ENCODE measurements around the gene EXOC3.

- TF ChIP-seq, protein P1, sequence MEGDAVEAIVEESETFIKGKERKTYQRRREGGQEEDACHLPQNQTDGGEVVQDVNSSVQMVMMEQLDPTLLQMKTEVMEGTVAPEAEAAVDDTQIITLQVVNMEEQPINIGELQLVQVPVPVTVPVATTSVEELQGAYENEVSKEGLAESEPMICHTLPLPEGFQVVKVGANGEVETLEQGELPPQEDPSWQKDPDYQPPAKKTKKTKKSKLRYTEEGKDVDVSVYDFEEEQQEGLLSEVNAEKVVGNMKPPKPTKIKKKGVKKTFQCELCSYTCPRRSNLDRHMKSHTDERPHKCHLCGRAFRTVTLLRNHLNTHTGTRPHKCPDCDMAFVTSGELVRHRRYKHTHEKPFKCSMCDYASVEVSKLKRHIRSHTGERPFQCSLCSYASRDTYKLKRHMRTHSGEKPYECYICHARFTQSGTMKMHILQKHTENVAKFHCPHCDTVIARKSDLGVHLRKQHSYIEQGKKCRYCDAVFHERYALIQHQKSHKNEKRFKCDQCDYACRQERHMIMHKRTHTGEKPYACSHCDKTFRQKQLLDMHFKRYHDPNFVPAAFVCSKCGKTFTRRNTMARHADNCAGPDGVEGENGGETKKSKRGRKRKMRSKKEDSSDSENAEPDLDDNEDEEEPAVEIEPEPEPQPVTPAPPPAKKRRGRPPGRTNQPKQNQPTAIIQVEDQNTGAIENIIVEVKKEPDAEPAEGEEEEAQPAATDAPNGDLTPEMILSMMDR (conservative IDR thresholded peaks at IDR 0.05; ENCODE audit: low read length) = no peak
- TF ChIP-seq EZH2phosphoT487 (IDR thresholded peaks at IDR 0.05; ENCODE audit: borderline replicate concordance) = no peak
Measured at GRCh38 chr5:401146-402034, 41.6 kb upstream of the EXOC3 start.
